ENCODE results near the gene DCAF12. TPM values are rescaled to one million over a fixed set of nuclear protein-coding genes. Genes with fewer than 3 reads are reported as not detected.

The DCAF12 gene
- total and polyA plus RNA-seq, 2 of the 13 experiments (the other 11 are each of a cell fraction or from before 2014, with no cell fraction given), result 26.8 to 37.4 TPM

- TF ChIP-seq AGO1 (IDR thresholded peaks at IDR 0.05; ENCODE audit: low read depth, low read length, poor library complexity, severe bottlenecking), result no peak
- peak; percentile 93 for TF ChIP-seq ASH2L (IDR thresholded peaks at IDR 0.05; ENCODE audit: insufficient read length, low read depth, low read length)
- peak; percentile 95 for TF ChIP-seq ZNF777 (CRISPR knock-in tag; IDR thresholded peaks at IDR 0.05)
- TF ChIP-seq ZNF180 (CRISPR knock-in tag; IDR thresholded peaks at IDR 0.05; ENCODE audit: borderline replicate concordance, low read depth), result no peak
- peak; percentile 24; the same call in 1 of the 2 replicates for TF ChIP-seq ETV5 (CRISPR knock-in tag; IDR thresholded peaks at IDR 0.05; ENCODE audit: borderline replicate concordance)
- TF ChIP-seq, protein P1, sequence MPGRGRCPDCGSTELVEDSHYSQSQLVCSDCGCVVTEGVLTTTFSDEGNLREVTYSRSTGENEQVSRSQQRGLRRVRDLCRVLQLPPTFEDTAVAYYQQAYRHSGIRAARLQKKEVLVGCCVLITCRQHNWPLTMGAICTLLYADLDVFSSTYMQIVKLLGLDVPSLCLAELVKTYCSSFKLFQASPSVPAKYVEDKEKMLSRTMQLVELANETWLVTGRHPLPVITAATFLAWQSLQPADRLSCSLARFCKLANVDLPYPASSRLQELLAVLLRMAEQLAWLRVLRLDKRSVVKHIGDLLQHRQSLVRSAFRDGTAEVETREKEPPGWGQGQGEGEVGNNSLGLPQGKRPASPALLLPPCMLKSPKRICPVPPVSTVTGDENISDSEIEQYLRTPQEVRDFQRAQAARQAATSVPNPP (CRISPR knock-in tag; IDR thresholded peaks at IDR 0.05), result peak; percentile 89; the same call in 1 of the 2 replicates
- TF ChIP-seq PATZ1 (CRISPR knock-in tag; IDR thresholded peaks at IDR 0.05), result no peak; the same call in 1 of the 2 replicates
- TF ChIP-seq ATF5 (CRISPR knock-in tag; IDR thresholded peaks at IDR 0.05; ENCODE audit: low read depth), result no peak
- TF ChIP-seq ARNT (IDR thresholded peaks at IDR 0.05), result no peak
- TF ChIP-seq ZNF232 (CRISPR knock-in tag; IDR thresholded peaks at IDR 0.05; ENCODE audit: borderline replicate concordance), result no peak; the same call in 1 of the 2 replicates
- TF ChIP-seq ZNF17 (CRISPR knock-in tag; IDR thresholded peaks at IDR 0.05), result no peak
- TF ChIP-seq KDM6A (CRISPR knock-in tag; IDR thresholded peaks at IDR 0.05; ENCODE audit: low read depth), result no peak
- no peak; the same call in 1 of the 2 replicates for TF ChIP-seq RFXANK (CRISPR knock-in tag; IDR thresholded peaks at IDR 0.05)
- 0 out of 2 replicates have a peak, but pooled peaks have one; percentile 81 for TF ChIP-seq ZNF34 (CRISPR knock-in tag; IDR thresholded peaks at IDR 0.05; ENCODE audit: borderline replicate concordance)
- TF ChIP-seq ZBTB20 (CRISPR knock-in tag; IDR thresholded peaks at IDR 0.05; ENCODE audit: borderline replicate concordance, low read depth), result peak; percentile 68; the same call in 1 of the 2 replicates
- TF ChIP-seq ZNF496 (CRISPR knock-in tag; IDR thresholded peaks at IDR 0.05; ENCODE audit: insufficient replicate concordance), result no peak
- no peak; the same call in 1 of the 2 replicates for TF ChIP-seq REL (CRISPR knock-in tag; conservative IDR thresholded peaks at IDR 0.05)
- no peak for TF ChIP-seq ZNF143 (CRISPR knock-in tag; IDR thresholded peaks at IDR 0.05)
- no peak for TF ChIP-seq MED13 (CRISPR knock-in tag; IDR thresholded peaks at IDR 0.05)
- no peak for TF ChIP-seq XRCC5 (optimal IDR thresholded peaks at IDR 0.05; ENCODE audit: low read length)
- TF ChIP-seq KLF12 (CRISPR knock-in tag; IDR thresholded peaks at IDR 0.05; ENCODE audit: borderline replicate concordance), result no peak
- 0 out of 2 replicates have a peak, but pooled peaks have one; percentile 29 for TF ChIP-seq ZNF616 (CRISPR knock-in tag; IDR thresholded peaks at IDR 0.05; ENCODE audit: low read depth)
- TF ChIP-seq MED1 (CRISPR knock-in tag; IDR thresholded peaks at IDR 0.05), result no peak
- no peak for TF ChIP-seq TRIM24 (CRISPR knock-in tag; IDR thresholded peaks at IDR 0.05)
- peak; percentile 75 for TF ChIP-seq ZFP91 (CRISPR knock-in tag; IDR thresholded peaks at IDR 0.05; ENCODE audit: borderline replicate concordance)
- TF ChIP-seq ZNF3 (CRISPR knock-in tag; IDR thresholded peaks at IDR 0.05), result no peak
Observed at GRCh38 chr9:34126207-34127034, at the start of gene DCAF12 (continued).
